Measurements from ENCODE around the gene CDKAL1. TPM values are rescaled to one million over a fixed set of nuclear protein-coding genes. Genes with fewer than 3 reads are reported as not detected.

The CDKAL1 gene
- total RNA-seq, 1 experiment from 2014 or later, result 11.8 TPM

DNA sequence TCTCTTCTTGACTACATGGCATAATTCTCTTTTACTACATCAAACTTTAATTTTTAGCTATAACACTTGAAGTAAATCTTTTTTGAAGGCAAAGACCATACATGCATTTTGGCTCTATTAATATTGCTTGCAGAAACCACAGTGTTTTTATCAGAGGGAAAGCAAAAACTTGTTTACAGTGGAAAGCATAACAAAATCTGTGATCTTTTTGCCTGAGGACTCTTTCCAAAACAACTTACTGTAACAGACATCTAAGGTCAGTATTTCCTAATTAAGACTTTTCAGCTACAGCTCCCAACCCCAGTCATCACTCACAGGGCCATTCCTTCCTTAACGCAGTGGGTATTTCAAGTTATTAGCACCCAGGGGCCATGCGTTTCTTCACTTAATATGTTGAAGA, 274.7 kb downstream of the CDKAL1 start:
- intact Hi-C loops (cut with micrococcal nuclease), result no loop called here
- Mint-ChIP-seq H3K27me3 (ENCODE audit: insufficient read depth, unreplicated experiment) (no peaks in the 10 kb centered on the region), H3K9me3 (ENCODE audit: unreplicated experiment) (peaks cover 19% of the 10 kb centered on the region), H3K27ac (ENCODE audit: low read depth, unreplicated experiment) (no peak overlapping the region), H3K4me3 (ENCODE audit: unreplicated experiment) (no peak overlapping the region), H3K4me1 (ENCODE audit: insufficient read depth, unreplicated experiment) (peaks cover 16% of the 10 kb centered on the region), H3K36me3 (ENCODE audit: insufficient read depth, unreplicated experiment) (no peaks in the 10 kb centered on the region)
- ChIA-PET CTCF (interaction anchor here (0.8 kb wide), 1 partner anchor 19 kb away, joined by 3 read pairs; no protein-coding TSS in a partner anchor), POLR2A (interaction anchor here (1.0 to 1.5 kb wide), 2 partner anchors 18 to 785 kb away, joined by 3 to 4 read pairs; partner anchors contain the start of gene SOX4)
- DNase-seq (ENCODE audit: unreplicated experiment), result no peak
- TF ChIP-seq CTCF (IDR thresholded peaks at IDR 0.05; ENCODE audit: unreplicated experiment), result no peak
- BruUV-seq (replicated peaks), result no TSS peak

GRCh38 chr6:20810727-20811108, 276.5 kb downstream of the CDKAL1 start:
- no peak for TF ChIP-seq CTCF (IDR thresholded peaks at IDR 0.05; ENCODE audit: unreplicated experiment)
- H3K4me1 Mint-ChIP-seq (ENCODE audit: insufficient read depth, unreplicated experiment), result peaks cover 21% of the 10 kb centered on the region
- intact Hi-C loops (cut with micrococcal nuclease), result no loop called here
- POLR2A ChIA-PET, result interaction anchor here (0.7 to 1.8 kb wide), 9 partner anchors 10 to 783 kb away, joined by 3 to 14 read pairs (median 4); partner anchors contain the start of gene SOX4
- no peak for DNase-seq (ENCODE audit: unreplicated experiment)
- peak overlapping the region; percentile 77 for H3K27ac Mint-ChIP-seq (ENCODE audit: low read depth, unreplicated experiment)
- H3K36me3 Mint-ChIP-seq (ENCODE audit: insufficient read depth, unreplicated experiment), result no peaks in the 10 kb centered on the region
- TSS peak; percentile 99 for BruUV-seq (replicated peaks)
- H3K4me3 Mint-ChIP-seq (ENCODE audit: unreplicated experiment), result no peak overlapping the region
- peaks cover 20% of the 10 kb centered on the region for H3K9me3 Mint-ChIP-seq (ENCODE audit: unreplicated experiment)
- CTCF ChIA-PET, result interaction anchor here (0.6 to 1.0 kb wide), 2 partner anchors 21 to 31 kb away, joined by 3 to 4 read pairs; no protein-coding TSS in a partner anchor
- H3K27me3 Mint-ChIP-seq (ENCODE audit: insufficient read depth, unreplicated experiment), result no peaks in the 10 kb centered on the region

DNA sequence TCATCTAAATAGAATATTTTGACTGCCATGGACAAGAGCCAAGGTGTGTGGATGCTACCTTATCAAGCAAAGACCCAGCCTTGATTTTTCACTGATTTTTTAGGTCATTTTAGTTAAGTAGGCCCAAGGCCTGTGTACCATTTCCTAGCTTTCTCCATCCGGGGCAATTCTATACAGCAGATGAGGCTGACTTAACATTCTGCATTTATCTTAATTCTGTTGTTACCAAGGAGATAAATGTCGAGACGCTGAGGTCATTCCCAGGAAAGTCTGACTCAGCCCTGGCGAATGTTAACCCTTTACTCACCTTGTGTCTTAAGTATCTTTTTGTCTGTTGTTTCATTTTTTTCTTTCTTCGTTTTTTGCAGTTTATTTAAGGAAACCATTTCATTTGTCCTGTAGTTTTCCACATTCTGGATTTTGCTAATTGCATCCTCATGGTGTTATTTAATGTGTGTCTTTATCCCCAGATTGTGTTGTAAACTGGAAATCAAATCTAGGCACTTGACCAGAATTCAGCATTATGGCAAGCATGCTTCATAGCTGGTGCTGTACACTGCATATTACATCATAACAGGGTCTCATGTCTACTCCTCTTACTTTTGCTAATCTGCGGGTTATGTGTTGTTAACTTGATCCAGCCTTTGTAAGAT, 277.0 kb downstream of the CDKAL1 start:
- peak overlapping the region; percentile 1 for H3K4me3 Mint-ChIP-seq (ENCODE audit: unreplicated experiment)

More for the DNA sequence above, 277.0 kb downstream of the CDKAL1 start:
- Mint-ChIP-seq H3K9me3 (ENCODE audit: unreplicated experiment) (peaks cover 17% of the 10 kb centered on the region), H3K27ac (ENCODE audit: low read depth, unreplicated experiment) (peak overlapping the region; percentile 77), H3K36me3 (ENCODE audit: insufficient read depth, unreplicated experiment) (no peaks in the 10 kb centered on the region), H3K4me1 (ENCODE audit: insufficient read depth, unreplicated experiment) (peaks cover 21% of the 10 kb centered on the region), H3K27me3 (ENCODE audit: insufficient read depth, unreplicated experiment) (no peaks in the 10 kb centered on the region)
- TF ChIP-seq CTCF (IDR thresholded peaks at IDR 0.05; ENCODE audit: unreplicated experiment), result no peak
- ChIA-PET CTCF (interaction anchor here (0.6 to 1.0 kb wide), 3 partner anchors 9 to 668 kb away, joined by 3 to 6 read pairs (median 4); no protein-coding TSS in a partner anchor), POLR2A (interaction anchor here (0.7 to 1.8 kb wide), 10 partner anchors 10 to 782 kb away, joined by 3 to 14 read pairs (median 4); partner anchors contain the start of gene SOX4)
- intact Hi-C loops (cut with micrococcal nuclease), result no loop called here
- no TSS peak for BruUV-seq (replicated peaks)
- peak; percentile 87 for DNase-seq (ENCODE audit: unreplicated experiment)
